Measurements from ENCODE around the gene SPTLC1. TPM values are rescaled to one million over a fixed set of nuclear protein-coding genes. Genes with fewer than 3 reads are reported as not detected.

The SPTLC1 gene
- total and polyA plus RNA-seq, 2 donors = 44.3 to 49.4 TPM

DNA sequence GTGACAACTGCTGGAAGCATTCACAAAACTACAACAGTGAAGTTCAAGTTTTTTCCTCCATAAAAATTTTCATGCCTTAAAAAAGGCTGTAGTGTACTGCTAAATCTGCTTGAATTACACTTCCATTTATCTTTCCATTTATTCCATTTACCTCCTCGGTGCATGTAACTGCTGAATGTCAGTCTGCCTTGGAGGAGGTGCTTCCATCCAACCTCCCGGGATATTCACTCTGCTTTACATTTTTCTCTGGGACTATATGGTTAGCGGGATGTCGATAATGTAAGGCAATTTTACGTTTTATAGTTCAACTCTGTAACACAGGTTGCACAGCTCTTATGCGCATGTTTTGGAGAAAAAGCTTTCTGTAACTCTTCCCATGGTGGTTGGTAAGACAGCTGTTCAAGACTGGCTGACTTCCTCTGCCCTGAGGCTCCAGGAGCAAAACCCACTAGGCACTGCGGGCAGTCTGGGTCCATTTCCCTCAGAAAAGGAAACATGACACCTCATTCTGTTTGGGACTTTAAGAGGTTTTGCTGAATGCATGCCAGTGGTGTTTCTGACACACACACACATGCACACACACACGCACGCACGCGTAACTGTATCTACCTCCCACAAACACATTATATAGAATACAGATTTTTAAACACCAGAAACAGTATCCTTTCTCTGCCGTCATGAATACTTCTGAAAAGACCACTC lies 66.1 kb downstream of the SPTLC1 start:
- Histone ChIP-seq H3K9me3 (ENCODE audit: control insufficient read depth in 2 of 2, insufficient read depth in 1 of 2, low read length in 1 of 2) (no peaks in the 10 kb centered on the region), H3K27ac (ENCODE audit: low read depth in 1 of 2, low read length in 1 of 2) (no peak overlapping the region), H3K4me3 (ENCODE audit: low read length in 2 of 2) (no peak overlapping the region), H3K27me3 (ENCODE audit: control insufficient read depth in 2 of 2, insufficient read depth in 1 of 2, low read length in 1 of 2) (no peaks in the 10 kb centered on the region), H3K36me3 (ENCODE audit: control insufficient read depth in 2 of 2, insufficient read depth in 2 of 2, low read length in 1 of 2) (peaks cover 33 to 45% of the 10 kb centered on the region in 2 donors), H3K4me1 (ENCODE audit: control insufficient read depth in 2 of 2, insufficient read depth in 2 of 2, low read length in 2 of 2) (no peaks in the 10 kb centered on the region)
- WGBS = 97% methylated on average over 12 of the region's 12 CpGs
- DNase-seq (ENCODE audit: low read depth in 6 of 9, low spot score in 9 of 9) = no peak

DNA sequence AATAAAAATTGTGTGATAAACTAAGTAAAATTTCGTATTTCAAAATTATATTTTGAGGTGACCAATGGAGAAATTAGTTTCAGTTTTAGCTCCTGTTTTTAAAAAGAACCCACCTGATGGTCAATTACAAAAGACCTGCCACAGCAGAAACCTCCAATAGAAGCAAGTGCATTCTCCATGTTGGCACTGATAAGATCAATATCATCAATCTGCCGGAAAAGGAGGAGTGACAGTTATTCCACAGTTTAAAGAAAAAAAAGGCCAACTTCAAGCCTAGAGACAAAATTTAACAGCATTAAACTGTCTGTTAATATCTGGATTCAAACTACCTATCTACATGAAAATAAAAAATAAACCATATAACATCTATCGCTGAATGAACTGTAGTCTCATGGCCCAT lies 67.7 kb downstream of the SPTLC1 start:
- no peaks in the 10 kb centered on the region for H3K27me3 ChIP-seq (ENCODE audit: control insufficient read depth in 2 of 2, insufficient read depth in 1 of 2, low read length in 1 of 2)
- H3K4me3 ChIP-seq (ENCODE audit: low read length in 2 of 2) = no peak overlapping the region
- H3K27ac ChIP-seq (ENCODE audit: low read depth in 1 of 2, low read length in 1 of 2) = no peak overlapping the region
- 98% methylated on average over 3 of the region's 3 CpGs for WGBS
- no peak for DNase-seq (ENCODE audit: low read depth in 6 of 9, low spot score in 9 of 9)
- H3K36me3 ChIP-seq (ENCODE audit: control insufficient read depth in 2 of 2, insufficient read depth in 2 of 2, low read length in 1 of 2) = peaks cover 46 to 59% of the 10 kb centered on the region in 2 donors
- peaks cover 1 to 7% of the 10 kb centered on the region in 2 donors for H3K9me3 ChIP-seq (ENCODE audit: control insufficient read depth in 2 of 2, insufficient read depth in 1 of 2, low read length in 1 of 2)
- no peaks in the 10 kb centered on the region for H3K4me1 ChIP-seq (ENCODE audit: control insufficient read depth in 2 of 2, insufficient read depth in 2 of 2, low read length in 2 of 2)

DNA sequence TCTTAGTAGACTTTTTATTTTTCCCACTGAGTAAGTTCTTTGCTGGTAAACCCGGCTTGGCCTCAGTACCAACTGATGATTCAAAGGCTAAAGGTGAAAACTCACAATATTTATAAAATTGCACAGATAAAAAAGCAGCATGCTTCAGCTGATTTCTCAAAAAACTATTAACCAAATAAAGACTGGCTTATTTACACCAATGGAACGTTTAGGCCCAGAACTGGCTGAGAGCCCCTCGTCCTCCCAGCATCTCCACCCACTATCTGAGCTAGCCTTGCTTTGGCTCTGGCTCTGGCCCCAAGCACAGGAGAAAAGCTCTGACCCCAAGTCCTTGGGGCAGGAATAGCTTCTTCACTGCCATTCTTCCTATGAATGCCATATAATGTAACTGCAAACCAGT lies 68.5 kb downstream of the SPTLC1 start:
- Histone ChIP-seq H3K27me3 (ENCODE audit: control insufficient read depth in 2 of 2, insufficient read depth in 1 of 2, low read length in 1 of 2) (no peaks in the 10 kb centered on the region), H3K4me1 (ENCODE audit: control insufficient read depth in 2 of 2, insufficient read depth in 2 of 2, low read length in 2 of 2) (no peaks in the 10 kb centered on the region), H3K4me3 (ENCODE audit: low read length in 2 of 2) (no peak overlapping the region), H3K27ac (ENCODE audit: low read depth in 1 of 2, low read length in 1 of 2) (no peak overlapping the region), H3K36me3 (ENCODE audit: control insufficient read depth in 2 of 2, insufficient read depth in 2 of 2, low read length in 1 of 2) (peaks cover 49 to 59% of the 10 kb centered on the region in 2 donors), H3K9me3 (ENCODE audit: control insufficient read depth in 2 of 2, insufficient read depth in 1 of 2, low read length in 1 of 2) (peaks cover 4 to 7% of the 10 kb centered on the region in 2 donors)
- DNase-seq (ENCODE audit: low read depth in 6 of 9, low spot score in 9 of 9) = no peak
- 93% methylated on average over 3 of the region's 3 CpGs for WGBS

DNA sequence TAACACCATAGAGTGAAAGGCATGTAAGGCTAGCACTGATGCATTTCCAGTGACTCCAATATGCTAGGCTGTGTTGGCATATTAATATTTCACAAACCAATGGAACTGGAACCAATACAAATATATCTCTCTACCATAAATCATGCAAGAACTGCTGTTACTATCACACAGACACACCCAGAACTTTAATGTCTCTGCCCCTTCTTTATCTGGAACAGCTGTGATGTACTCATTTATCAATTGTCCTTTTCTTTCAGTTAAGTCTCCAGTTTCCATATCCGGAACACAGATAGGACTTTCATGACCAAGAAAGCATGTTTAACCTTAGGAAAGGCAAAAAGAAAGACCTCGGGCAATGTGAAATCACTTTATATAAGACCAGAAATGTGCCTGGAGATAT lies 70.3 kb downstream of the SPTLC1 start:
- 97% methylated on average over 2 of the region's 2 CpGs for WGBS
- Histone ChIP-seq H3K36me3 (ENCODE audit: control insufficient read depth in 2 of 2, insufficient read depth in 2 of 2, low read length in 1 of 2) (peaks cover 49 to 58% of the 10 kb centered on the region in 2 donors), H3K4me3 (ENCODE audit: low read length in 2 of 2) (no peak overlapping the region)

DNA sequence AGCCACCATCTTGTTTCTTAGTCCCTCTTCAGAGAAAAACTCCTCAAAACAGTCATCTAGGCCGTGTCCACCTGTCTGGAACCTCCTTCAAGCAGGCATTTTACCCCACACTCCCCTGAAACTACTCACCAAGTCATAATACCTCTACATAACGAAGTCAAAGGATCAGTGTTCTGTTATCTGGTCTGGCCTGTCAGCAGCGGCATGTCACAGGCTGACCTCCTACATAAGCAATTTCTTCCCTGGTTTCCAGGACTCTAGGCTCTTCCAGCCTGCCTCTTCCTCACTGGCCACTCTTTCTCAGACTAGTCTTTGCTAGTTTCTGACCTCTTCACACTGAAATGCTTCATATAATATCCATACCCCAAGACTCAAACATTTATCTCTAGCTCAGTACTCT lies 72.2 kb downstream of the SPTLC1 start:
- peaks cover 43 to 53% of the 10 kb centered on the region in 2 donors for H3K36me3 ChIP-seq (ENCODE audit: control insufficient read depth in 2 of 2, insufficient read depth in 2 of 2, low read length in 1 of 2)
- H3K9me3 ChIP-seq (ENCODE audit: control insufficient read depth in 2 of 2, insufficient read depth in 1 of 2, low read length in 1 of 2) = peaks cover 4 to 7% of the 10 kb centered on the region in 2 donors
- H3K4me1 ChIP-seq (ENCODE audit: control insufficient read depth in 2 of 2, insufficient read depth in 2 of 2, low read length in 2 of 2) = no peaks in the 10 kb centered on the region
- WGBS = 98% methylated on average over 3 of the region's 3 CpGs
- no peak overlapping the region for H3K27ac ChIP-seq (ENCODE audit: low read depth in 1 of 2, low read length in 1 of 2)
- H3K4me3 ChIP-seq (ENCODE audit: low read length in 2 of 2) = no peak overlapping the region
- no peak for DNase-seq (ENCODE audit: low read depth in 6 of 9, low spot score in 9 of 9)
- no peaks in the 10 kb centered on the region for H3K27me3 ChIP-seq (ENCODE audit: control insufficient read depth in 2 of 2, insufficient read depth in 1 of 2, low read length in 1 of 2)

More for the DNA sequence above, 70.3 kb downstream of the SPTLC1 start:
- H3K9me3 ChIP-seq (ENCODE audit: control insufficient read depth in 2 of 2, insufficient read depth in 1 of 2, low read length in 1 of 2) = peaks cover 4 to 7% of the 10 kb centered on the region in 2 donors
- no peaks in the 10 kb centered on the region for H3K27me3 ChIP-seq (ENCODE audit: control insufficient read depth in 2 of 2, insufficient read depth in 1 of 2, low read length in 1 of 2)
- DNase-seq (ENCODE audit: low read depth in 6 of 9, low spot score in 9 of 9) = no peak
- H3K4me1 ChIP-seq (ENCODE audit: control insufficient read depth in 2 of 2, insufficient read depth in 2 of 2, low read length in 2 of 2) = no peaks in the 10 kb centered on the region
- no peak overlapping the region for H3K27ac ChIP-seq (ENCODE audit: low read depth in 1 of 2, low read length in 1 of 2)

DNA sequence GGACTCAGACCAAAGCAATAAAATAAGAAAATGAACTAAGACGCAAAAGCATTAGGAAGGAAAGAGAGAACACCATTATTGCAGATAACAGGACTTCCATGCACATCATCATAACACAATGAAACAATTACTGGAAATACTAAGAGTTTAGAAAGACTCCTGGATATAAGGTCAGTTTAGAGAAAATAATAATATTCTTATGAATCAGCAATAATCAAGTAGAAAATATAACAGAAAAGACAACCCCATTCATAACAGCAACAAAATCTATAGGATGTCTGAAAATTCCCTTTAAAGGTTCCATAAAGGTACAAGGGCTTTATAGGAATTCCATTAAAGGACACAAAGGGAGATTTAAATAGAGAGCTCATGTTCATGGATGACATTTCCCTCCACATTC lies 73.0 kb downstream of the SPTLC1 start:
- no peak overlapping the region for H3K27ac ChIP-seq (ENCODE audit: low read depth in 1 of 2, low read length in 1 of 2)
- peaks cover 48 to 55% of the 10 kb centered on the region in 2 donors for H3K36me3 ChIP-seq (ENCODE audit: control insufficient read depth in 2 of 2, insufficient read depth in 2 of 2, low read length in 1 of 2)
- no peaks in the 10 kb centered on the region for H3K4me1 ChIP-seq (ENCODE audit: control insufficient read depth in 2 of 2, insufficient read depth in 2 of 2, low read length in 2 of 2)
- WGBS = 98% methylated on average over 1 of the region's 1 CpG
- no peaks in the 10 kb centered on the region for H3K27me3 ChIP-seq (ENCODE audit: control insufficient read depth in 2 of 2, insufficient read depth in 1 of 2, low read length in 1 of 2)
- no peak for DNase-seq (ENCODE audit: low read depth in 6 of 9, low spot score in 9 of 9)
- H3K9me3 ChIP-seq (ENCODE audit: control insufficient read depth in 2 of 2, insufficient read depth in 1 of 2, low read length in 1 of 2) = peaks cover 4 to 7% of the 10 kb centered on the region in 2 donors
- H3K4me3 ChIP-seq (ENCODE audit: low read length in 2 of 2) = no peak overlapping the region

DNA sequence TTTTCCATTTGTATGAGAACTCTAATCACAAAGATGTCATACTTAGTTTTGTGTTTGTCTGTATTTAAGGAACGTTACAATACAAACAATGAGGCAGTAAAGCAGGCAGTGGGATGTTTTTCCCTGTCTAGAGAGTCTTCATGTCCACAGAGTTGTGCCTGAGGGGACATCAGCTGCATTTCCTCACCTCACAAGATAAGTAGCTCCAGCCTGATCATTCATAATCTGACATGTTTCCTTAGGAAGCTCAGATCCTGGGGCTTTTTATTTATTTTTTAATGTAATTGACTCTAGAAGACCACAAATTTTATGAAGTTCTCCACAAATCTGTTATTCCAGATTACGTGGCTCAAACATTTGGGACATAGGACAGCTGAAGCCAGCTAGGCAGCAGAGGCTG lies 78.5 kb downstream of the SPTLC1 start:
- WGBS = 98% methylated on average over 2 of the region's 2 CpGs
- Histone ChIP-seq H3K27ac (ENCODE audit: low read depth in 1 of 2, low read length in 1 of 2) (no peak overlapping the region), H3K4me1 (ENCODE audit: control insufficient read depth in 2 of 2, insufficient read depth in 2 of 2, low read length in 2 of 2) (no peaks in the 10 kb centered on the region), H3K4me3 (ENCODE audit: low read length in 2 of 2) (no peak overlapping the region), H3K9me3 (ENCODE audit: control insufficient read depth in 2 of 2, insufficient read depth in 1 of 2, low read length in 1 of 2) (peaks cover 0 to under 1% of the 10 kb centered on the region in 2 donors), H3K36me3 (ENCODE audit: control insufficient read depth in 2 of 2, insufficient read depth in 2 of 2, low read length in 1 of 2) (peaks cover 44 to 53% of the 10 kb centered on the region in 2 donors), H3K27me3 (ENCODE audit: control insufficient read depth in 2 of 2, insufficient read depth in 1 of 2, low read length in 1 of 2) (no peaks in the 10 kb centered on the region)
- no peak for DNase-seq (ENCODE audit: low read depth in 6 of 9, low spot score in 9 of 9)

DNA sequence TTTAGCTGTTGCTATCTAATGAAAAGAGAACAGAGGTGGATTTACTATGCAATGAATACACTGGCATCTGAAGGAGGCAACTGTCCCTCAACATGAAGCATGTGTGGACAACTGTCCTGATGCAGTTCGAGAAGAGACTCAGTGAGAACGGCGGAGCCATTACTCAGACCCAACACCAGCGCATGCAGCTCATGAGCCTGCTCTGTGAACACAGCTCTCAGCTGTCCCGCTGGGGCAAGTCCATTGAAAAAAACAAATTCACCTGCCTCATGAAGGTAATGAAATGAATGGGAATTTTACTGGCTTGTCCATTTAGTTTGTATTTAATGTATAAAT lies 78.8 kb downstream of the SPTLC1 start:
- Histone ChIP-seq H3K36me3 (ENCODE audit: control insufficient read depth in 2 of 2, insufficient read depth in 2 of 2, low read length in 1 of 2) (peaks cover 43 to 53% of the 10 kb centered on the region in 2 donors), H3K27ac (ENCODE audit: low read depth in 1 of 2, low read length in 1 of 2) (no peak overlapping the region)
- 99% methylated on average over 5 of the region's 5 CpGs for whole genome bisulfite sequencing

DNA sequence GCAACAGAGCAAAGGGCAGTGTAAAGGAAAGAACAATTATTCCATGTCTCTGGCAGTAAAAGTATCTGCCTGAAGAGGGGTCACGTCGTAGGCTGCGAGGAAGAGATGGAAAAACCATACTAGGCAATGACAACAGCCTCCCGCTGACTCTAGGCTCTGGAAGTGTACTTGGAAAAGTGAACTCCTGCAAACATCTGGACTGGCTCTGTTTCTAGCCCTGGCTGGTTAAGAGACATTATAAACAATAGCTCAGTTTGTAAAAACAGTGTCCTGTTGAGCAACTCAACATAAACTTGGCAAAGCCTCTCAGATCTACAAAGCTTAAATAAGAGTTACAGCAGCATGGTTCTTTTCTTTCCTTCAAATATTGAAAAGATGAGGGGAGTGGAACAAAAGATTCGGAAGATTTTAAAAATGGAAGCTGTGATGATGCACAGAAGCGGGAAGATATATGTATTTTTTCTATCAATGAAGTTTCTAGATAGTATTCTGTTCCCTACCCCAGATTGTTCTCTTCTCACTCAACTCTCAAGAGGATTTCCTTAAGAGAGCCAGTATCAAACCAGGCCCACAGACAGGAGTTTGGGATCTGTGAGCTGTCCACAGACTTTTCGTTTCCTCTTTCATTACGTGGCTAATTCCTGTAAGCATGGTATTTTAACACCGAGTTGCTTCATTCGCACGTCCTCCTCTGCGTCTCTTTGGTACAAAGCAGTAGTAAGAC lies 79.4 kb downstream of the SPTLC1 start:
- H3K4me1 ChIP-seq (ENCODE audit: control insufficient read depth in 2 of 2, insufficient read depth in 2 of 2, low read length in 2 of 2) = no peaks in the 10 kb centered on the region
- H3K27me3 ChIP-seq (ENCODE audit: control insufficient read depth in 2 of 2, insufficient read depth in 1 of 2, low read length in 1 of 2) = no peaks in the 10 kb centered on the region
- 95% methylated on average over 12 of the region's 12 CpGs for WGBS
- H3K36me3 ChIP-seq (ENCODE audit: control insufficient read depth in 2 of 2, insufficient read depth in 2 of 2, low read length in 1 of 2) = peaks cover 43 to 52% of the 10 kb centered on the region in 2 donors
- no peak overlapping the region for H3K4me3 ChIP-seq (ENCODE audit: low read length in 2 of 2)
- H3K27ac ChIP-seq (ENCODE audit: low read depth in 1 of 2, low read length in 1 of 2) = no peak overlapping the region
- H3K9me3 ChIP-seq (ENCODE audit: control insufficient read depth in 2 of 2, insufficient read depth in 1 of 2, low read length in 1 of 2) = no peaks in the 10 kb centered on the region
- DNase-seq (ENCODE audit: low read depth in 6 of 9, low spot score in 9 of 9) = no peak

More for the DNA sequence above, 78.8 kb downstream of the SPTLC1 start:
- no peaks in the 10 kb centered on the region for H3K4me1 ChIP-seq (ENCODE audit: control insufficient read depth in 2 of 2, insufficient read depth in 2 of 2, low read length in 2 of 2)
- no peak overlapping the region for H3K4me3 ChIP-seq (ENCODE audit: low read length in 2 of 2)
- no peaks in the 10 kb centered on the region for H3K27me3 ChIP-seq (ENCODE audit: control insufficient read depth in 2 of 2, insufficient read depth in 1 of 2, low read length in 1 of 2)
- no peak for DNase-seq (ENCODE audit: low read depth in 6 of 9, low spot score in 9 of 9)
- H3K9me3 ChIP-seq (ENCODE audit: control insufficient read depth in 2 of 2, insufficient read depth in 1 of 2, low read length in 1 of 2) = no peaks in the 10 kb centered on the region
